HG03064 (cell line): Measurements from ENCODE around the gene PCID2.

Experiments
- ATAC-seq: cut with Tn5 transposase; IDR thresholded peaks from one replicate; pipeline ENCODE4 v1.9.1; 2021; ENCODE audit warnings: low read depth; ENCODE audit not compliant: unreplicated experiment

The PCID2 gene

GRCh38 chr13:113220141-113220598, 11.7 kb upstream of the PCID2 start:
- no peak for ATAC-seq

DNA sequence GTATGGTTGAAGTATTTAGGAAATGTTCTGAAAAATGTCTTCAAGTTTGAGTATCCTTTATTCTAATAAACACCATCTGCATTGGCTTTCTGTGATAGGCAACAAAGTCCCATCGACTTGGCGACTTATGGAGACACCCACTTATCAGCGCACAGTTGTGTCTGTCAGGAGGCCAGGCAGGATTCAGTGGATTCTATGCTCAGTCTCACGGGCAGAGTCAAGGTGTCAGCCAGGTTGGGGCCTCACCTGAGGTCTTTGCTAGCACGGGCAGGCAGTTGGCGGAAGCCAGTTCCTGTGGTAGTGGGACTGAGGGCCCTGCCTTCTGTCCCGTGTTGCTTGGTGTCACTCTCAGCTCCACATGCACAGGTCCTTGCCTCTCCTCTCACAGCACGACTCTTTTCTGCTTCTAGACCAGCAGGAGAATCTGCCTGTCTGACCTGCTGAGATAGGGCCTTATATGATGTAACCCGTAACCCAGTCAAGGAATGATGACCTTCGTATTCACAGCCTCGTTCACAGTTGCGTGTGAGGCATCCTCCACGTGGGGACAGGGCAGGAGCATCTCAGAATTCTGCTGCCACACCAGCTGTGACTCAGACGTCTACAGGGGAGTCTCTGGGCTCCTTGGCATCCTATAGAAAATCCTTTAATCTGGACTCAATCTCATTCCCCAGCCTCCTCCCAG, 10.9 kb upstream of the PCID2 start:
- ATAC-seq: no peak

GRCh38 chr13:113218586-113218985, 10.1 kb upstream of the PCID2 start:
- ATAC-seq: no peak

- no peak for ATAC-seq
These were observed 8.0 kb upstream of the PCID2 start for GRCh38 chr13:113216254-113217048.

DNA sequence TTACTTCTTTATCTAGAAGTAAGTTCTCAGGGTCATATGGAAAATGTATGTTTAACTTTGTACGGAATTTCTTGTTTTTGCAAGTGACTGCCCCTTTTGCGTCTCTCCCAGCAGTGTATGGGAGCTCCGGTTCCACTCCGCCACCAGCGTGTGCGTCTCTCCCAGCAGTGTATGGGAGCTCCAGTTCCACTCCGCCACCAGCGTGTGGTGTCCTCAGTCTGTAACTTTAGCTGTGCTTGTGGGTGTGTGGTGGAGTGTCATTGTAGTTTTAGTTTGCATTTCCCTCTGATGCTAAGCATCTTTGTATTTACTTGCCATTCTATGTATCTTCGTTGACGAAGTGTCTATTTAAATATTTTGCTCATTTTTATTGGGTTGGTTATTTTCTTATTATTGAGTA, 3.3 kb upstream of the PCID2 start:
- ATAC-seq: no peak

DNA sequence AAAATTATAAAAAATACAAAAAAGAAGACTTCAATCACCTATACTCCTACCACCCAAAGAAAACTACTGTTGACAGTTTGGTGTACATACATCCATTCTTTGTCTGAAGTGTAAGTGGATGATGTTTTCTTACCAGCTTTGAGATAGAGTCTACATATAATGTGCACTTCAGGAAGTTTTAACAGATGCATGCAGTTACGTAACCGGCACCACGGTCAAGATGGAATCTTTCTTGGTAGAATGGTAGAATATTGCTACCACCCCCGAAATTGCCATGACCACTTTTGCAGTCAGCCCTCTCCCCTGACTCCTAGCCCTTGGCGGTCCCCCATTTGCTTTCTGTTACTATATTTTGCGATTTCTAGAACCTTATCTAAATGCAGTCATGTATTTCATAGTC, 2.4 kb upstream of the PCID2 start:
- no peak for ATAC-seq

- ATAC-seq: peak; percentile 39
These were observed 1.4 kb upstream of the PCID2 start for GRCh38 chr13:113209759-113210421.

DNA sequence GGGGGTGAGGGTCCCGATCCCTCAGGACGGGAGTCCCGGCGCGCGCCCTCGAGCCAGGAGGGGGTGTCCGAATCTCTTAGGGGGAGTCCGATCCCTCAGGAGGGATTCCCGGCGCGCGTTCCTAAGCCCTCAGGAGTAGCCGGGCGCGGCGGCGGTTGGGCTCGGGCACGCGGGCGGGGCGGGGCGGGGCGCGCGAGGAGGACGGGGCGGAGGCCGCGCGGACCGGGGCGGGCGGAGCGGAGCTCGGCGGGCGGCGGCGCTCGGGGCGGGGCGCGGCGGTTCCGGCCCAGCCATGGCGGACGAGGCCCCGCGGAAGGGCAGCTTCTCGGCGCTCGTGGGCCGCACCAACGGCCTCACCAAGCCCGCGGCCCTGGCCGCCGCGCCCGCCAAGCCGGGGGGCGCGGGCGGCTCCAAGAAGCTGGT, 878 bp upstream of the PCID2 start, which contains the start of gene CUL4A:
Gene CUL4A, plus strand, starts transcription at position 278 of the 423 bp plus-strand sequence. Its CDS starts 15 bp downstream, at position 293.
- ATAC-seq: peak; percentile 42

DNA sequence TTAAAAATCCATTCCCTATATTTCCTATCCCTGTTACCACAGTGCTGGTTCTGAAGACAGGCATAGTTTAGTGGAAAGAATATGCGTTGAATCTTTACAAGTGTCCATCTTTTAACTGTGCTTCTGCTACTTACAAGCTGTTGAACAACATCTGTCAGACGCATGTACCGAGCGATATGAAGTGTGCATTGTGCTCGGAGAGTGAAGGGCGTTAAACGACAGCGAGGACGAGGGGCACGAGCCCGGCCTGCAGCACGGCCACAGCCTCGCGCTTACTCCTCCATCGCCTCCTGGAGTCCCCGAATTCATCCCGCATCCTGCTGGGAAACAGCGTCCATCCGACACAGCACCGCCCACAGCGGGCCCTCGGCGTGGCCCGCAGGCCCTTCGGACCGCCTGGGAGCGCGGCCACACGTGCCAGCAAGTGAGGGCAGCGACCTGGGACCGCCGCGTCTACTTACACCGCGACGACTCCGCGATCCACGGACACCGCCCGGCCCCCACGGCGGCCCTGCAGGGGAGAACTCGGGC, 514 bp downstream of the PCID2 start:
- peak; percentile 11 for ATAC-seq

- ATAC-seq: no peak
These were observed 1.0 kb downstream of the PCID2 start for GRCh38 chr13:113207460-113207859.

DNA sequence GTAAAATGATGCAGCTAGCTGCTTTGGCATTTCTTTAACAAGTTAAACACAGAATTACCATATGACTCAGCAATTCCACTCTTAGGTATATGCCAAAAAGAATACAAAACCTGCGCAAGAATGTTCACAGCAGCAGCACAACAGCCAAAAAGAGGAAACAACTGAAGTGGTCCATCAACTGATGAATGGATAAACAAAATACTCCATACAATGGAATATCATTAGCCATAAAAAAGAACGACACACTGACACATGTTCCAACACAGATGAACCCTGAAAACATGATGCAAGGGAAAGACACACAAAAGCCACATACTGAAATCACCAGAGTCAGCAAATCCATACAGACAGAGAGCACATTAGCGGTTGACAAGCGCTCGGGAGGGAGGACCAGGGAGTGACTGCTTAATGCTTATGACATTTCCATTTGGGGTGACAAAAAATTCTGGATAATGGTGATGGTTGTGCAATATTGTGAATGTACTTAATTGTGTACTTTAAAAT, 3.0 kb downstream of the PCID2 start:
- ATAC-seq: no peak

DNA sequence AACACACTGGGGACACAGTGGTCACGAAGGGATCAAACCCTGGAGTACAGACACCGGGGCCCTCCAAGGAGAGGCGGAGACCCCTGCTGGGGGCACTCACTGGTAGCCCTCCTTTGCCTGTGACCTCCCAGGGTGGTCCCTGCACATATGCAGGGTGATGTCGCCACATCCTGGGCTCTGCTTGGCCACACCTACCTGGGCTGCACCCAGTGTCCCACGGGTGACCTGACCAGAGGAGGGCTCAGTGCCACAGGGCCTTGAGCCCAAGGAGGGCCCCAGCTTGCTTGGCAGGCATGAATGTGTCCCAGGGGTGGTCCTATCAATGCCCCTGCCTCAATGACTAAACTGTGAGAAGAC, 4.1 kb downstream of the PCID2 start:
- no peak for ATAC-seq

DNA sequence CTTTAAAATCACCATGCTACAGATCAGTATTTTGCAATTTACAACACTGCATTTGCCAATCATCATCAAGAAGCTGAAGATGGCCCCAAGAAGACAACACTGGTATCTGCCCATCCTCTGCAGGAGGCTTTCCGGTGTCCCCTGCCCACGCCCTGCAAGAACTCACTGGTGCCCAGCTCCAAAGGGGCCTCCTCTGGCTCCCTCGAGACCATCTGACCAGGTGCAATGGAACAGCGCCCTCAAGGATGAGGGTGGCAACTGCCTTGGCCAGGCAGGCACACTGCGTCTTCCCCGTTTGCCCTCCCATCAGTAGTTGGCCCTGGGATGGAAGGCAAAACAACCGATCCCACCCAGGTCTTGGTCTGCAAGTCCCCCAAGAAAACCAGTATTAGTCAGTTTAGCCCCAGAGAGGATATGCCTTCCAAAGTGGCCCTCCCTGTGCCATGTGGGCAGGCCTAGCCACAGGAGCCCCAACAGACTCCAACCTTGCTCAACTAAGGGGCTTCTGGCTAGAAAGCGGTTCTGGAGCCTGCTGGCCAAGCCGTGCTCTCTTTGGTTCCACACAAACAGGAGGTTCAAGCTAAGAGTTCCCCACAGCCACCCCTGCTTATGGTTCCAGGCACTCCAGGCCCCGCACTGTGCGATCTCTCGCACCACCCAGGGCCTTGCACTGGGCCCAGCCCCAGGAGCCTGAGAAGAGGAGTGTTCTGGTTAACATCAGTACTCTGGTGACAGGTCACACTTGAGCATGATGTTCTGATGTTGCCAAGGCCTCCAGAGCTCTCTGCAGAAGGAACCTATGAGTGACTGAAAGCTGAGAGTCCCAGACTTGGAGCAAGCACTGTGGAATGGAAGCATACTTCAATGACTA, 4.7 kb downstream of the PCID2 start:
- no peak for ATAC-seq

- ATAC-seq: no peak
These were observed 5.6 kb downstream of the PCID2 start for GRCh38 chr13:113202912-113203311.

DNA sequence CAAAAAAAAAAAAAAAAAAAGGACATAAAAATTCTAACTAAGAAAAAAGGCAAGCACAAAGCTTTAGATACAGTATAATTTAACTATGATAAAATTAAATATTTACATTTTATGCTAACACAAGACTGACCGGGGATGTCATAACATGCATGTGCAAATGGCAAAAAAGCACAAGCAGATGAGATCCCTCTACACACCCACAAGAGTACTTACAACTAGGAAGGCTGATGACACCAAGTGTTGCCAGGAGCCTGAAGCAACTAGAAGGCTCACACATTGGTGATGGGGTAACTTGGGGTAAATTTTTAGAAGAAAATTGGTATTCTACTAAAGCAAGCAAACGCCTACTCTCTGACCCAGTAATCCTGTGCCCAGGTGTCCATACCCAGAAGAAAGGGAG, 6.7 kb downstream of the PCID2 start:
- no peak for ATAC-seq

DNA sequence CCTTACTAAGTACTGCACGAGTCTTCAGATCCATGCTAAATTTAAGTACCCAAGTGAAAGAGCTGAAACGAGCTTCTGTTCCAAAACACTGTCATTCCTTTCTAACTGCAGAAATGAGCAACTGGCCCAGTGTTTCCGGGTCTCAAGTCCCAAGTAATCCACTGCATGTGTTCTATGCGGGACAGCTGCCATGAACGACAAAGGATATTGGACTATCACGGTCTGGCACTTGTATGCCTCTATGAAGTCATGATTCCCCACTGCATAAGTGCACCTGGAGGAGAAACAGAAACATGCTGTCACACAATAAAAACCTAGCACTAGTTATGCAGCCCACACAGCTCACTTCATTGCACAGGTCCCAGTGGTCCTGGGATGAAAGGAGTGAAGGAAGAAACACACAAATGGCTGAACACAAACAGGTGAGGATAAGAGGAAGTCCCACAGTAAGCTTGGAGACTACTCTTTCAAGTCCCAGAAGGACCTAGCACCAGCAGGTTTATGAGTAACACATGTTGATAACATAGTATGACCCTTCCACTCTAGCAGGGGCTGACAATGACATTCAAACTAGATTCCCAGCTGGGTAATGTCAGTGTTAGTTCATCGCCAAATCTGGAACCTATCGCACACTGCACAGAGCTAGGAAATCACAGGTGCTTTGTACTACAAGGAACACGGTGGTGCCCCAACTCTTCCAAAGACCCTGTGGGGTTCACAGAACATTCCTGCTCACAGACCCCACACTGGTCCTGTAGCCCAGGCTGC, 11.3 kb downstream of the PCID2 start:
- ATAC-seq: no peak

GRCh38 chr13:113195360-113195759, 13.1 kb downstream of the PCID2 start:
- ATAC-seq: no peak

- ATAC-seq: no peak
These were observed 15.6 kb downstream of the PCID2 start for GRCh38 chr13:113192902-113193301.

- ATAC-seq: no peak
These were observed 16.2 kb downstream of the PCID2 start for GRCh38 chr13:113192279-113192678.
